Hematopoietic multipotent progenitor cell treated with erythropoietin and hydrocortisone succinate and interleukin-3 and kit ligand, for 15 days (in vitro differentiated cells): Measurements from ENCODE around the gene P2RX5.
"Not testable (repeated sequence)": the region's sequence is repeated elsewhere in the genome, so short reads cannot be mapped to it uniquely, and the experiment has no call there.

Source experiments
- DNase-seq: peaks from one replicate; pipeline ENCODE4 v3.0.0-alpha.2; 2015; ENCODE audit warnings: low spot score

P2RX5 gene

GRCh38 chr17:3712811-3713463 lies 17.0 kb upstream of the P2RX5 start:
- no peak for DNase-seq

DNA sequence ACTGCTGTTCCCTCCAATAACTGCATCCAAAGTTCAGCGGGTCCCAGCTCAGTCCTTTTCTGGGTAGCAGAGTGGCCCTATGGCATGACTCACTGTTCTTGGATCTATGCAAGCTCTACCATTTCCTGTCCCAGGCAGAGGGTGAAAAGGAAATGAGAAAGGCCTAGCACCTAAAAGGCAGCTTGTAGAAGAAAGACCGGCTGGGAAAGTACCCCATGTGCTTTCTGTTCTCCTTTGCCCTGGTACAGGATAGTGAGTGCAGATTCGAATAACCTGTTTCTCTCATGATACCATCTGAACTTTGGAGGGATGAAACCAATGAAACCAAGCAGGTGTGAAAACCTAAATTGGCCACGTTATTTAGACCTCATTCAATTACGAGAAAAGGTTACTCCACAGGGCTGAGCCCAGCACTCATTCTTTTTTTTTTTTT lies 15.0 kb upstream of the P2RX5 start:
- DNase-seq, result no peak

GRCh38 chr17:3708366-3708765 lies 12.4 kb upstream of the P2RX5 start:
- no peak for DNase-seq

GRCh38 chr17:3705718-3705984 lies 9.7 kb upstream of the P2RX5 start:
- DNase-seq, result not testable (repeated sequence)

GRCh38 chr17:3704931-3705717 lies 9.2 kb upstream of the P2RX5 start:
- no peak for DNase-seq

DNA sequence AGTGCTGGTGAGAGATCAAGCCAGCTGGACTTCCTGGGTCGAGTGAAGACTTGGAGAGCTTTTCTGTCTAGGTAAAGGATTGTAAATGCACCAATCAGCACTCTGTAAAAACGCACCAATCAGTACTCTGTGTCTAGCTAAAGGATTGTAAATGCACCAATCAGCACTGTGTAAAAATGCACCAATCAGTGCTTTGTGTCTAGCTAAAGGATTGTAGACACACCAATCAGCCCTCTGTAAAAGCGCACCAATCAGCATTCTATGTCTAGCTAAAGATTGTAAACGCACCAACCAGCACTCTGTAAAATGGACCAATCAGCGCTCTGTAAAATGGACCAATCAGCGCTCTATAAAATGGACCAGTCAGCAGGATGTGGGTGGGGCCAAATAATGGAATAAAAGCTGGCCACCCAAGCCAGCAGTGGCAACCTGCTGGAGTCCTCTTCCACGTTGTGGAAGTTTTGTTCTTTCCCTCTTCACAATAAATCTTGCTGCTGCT lies 6.1 kb upstream of the P2RX5 start:
- DNase-seq, result not testable (repeated sequence)

- no peak for DNase-seq
These were observed 4.0 kb upstream of the P2RX5 start for GRCh38 chr17:3699951-3700350.

DNA sequence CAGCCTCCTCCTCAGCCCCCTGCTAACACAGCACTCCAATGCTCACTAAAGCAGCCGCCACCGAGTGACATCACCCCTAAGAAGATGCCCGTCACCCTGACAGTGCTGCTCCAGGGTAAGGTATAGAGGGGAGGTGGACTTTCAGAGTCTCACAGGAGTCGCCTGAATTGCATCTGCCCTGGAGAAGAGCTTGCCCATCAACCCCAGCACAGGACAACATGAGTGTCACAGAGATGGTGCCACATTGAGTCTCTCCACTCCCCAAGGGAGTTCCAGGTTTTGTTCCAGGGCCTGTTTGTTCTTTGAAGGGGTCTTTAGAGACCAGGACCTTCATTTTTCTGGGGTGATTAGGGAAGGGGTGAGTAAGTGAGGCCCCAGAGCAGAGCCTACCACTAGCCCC lies 2.2 kb upstream of the P2RX5 start:
- no peak for DNase-seq

DNA sequence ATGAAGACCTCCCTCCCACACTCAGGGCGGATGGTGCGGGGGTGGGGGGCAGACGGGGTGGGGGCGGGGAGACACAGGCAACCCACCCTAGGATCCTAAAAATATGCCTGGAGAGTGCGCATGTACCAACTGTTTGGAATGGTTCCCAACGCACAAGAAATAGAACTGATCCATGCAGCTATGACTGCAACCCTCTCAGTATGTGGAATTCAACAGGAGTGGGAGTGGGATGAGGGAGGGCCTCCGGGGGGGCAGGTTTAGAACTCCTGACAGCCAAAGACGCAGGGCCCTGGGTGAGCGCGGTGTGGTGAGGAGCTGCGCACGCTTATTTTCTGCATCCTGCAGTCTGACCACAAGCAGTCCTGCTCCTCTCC lies 1.1 kb upstream of the P2RX5 start:
- DNase-seq, result no peak

- DNase-seq, result no peak
These were observed 729 bp downstream of the P2RX5 start for GRCh38 chr17:3695129-3695722.

GRCh38 chr17:3693829-3694231 lies 2.1 kb downstream of the P2RX5 start:
- DNase-seq, result no peak

- DNase-seq, result no peak
These were observed 2.8 kb downstream of the P2RX5 start for GRCh38 chr17:3693141-3693540.

- DNase-seq, result no peak
These were observed 3.6 kb downstream of the P2RX5 start for GRCh38 chr17:3692346-3692745.

GRCh38 chr17:3691617-3692067 lies 4.3 kb downstream of the P2RX5 start:
- no peak for DNase-seq

DNA sequence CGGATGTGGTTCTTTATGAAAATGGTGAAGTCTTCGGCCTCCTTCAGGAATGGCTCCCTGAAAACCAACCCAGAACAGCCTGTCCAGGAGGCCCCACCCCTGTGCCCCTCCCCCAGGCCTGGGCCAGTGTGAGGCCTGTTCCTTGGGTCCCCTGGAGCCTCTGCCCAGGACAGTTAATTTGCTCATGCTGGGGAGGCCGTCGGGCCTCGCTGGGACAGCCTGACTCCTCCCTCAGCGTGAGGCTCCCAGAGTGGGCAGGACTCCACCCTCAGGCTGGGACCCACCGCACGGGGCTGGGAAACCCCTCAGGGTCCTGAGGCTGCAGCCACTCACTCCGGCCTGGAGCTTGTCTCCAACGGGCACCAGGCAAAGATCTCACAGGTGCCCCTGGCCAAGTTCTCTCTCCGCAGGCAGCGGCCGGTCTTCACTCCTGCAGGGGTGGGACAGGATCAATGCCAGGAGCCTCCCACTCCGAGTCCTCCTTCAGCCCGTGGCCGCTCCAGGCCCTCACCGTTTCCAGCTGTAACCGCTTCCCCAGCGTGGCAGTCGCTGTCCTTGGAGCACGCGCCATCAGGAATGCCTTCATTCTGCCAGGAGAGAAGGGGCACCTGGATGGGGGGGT lies 5.8 kb downstream of the P2RX5 start:
- DNase-seq, result no peak

DNA sequence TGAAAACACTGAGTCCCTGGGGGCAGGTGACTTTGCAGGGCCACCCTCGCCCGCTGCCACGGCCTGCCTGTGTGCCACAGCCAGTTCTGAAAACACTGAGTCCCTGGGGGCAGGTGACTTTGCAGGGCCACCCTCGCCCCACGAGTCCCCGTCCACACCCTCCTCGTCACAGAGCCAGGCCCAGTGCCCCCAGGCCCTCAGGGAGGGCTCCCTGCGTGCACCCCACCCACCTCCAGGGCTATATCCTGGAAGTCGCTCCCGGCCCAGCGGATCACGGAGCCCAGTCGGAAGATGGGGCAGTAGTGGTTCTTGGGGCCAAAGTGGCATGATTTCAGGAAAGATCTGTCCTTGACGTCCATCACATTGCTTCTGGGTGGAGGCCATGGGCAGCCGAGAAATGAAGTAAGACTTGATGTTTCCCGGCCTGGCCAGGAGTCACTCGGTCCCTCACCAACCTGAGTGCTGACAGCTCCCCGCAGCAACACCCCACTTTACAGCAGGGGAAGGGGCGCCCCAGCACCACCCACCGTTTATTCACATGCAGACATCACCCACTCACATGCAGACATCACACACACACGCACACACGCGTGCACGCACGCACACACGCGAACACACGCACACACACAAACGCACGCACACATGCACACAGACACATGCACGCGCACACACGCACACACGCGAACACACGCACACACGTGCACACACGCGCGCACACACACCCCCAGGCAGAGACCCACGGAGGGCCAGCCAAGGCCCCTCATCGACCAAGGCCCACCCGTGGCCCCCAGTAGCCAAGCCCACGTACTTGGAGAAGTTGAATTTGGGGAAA lies 6.5 kb downstream of the P2RX5 start:
- DNase-seq, result no peak

DNA sequence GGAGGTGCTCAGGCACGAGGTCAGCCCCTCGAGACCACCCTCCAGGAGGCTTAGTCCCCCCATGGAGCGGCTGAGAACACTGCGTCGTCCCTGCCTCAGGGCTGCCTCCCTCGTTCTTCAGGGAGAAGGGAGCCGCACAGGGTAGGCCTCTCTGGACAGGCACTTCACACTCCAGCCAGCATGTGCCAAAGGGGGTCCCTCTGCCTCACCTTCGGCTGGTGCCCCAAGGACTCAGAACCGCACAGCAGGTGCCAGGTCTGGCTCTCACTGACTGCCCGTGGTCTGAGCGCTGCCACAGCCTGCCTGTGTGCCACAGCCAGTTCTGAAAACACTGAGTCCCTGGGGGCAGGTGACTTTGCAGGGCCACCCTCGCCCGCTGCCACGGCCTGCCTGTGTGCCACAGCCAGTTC lies 7.1 kb downstream of the P2RX5 start:
- no peak for DNase-seq

DNA sequence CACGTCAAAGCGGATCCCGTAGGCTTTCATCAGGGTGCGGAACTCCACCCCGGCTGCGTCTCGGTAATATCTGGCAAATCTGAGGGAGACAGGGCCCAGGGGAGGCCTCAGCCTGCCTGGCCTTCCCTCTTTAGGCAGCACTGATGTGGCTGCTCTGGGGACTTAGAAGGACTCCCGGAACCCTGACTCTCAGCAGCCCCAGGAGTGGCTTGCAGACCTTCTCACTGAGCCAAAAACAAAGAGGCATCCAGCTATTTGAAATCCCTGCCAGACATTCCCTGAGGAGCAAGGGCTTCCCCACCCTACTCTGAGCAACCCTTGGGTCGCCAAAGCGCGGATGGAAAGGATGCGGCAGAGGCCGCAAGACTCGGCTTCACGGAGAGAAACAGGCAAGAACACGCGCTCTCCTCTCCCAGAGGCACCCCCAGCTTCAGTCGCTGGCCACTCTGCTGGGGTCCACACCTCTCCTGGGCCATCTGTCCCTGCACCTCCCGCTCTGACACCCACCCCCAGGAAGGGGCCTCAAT lies 7.9 kb downstream of the P2RX5 start:
- DNase-seq, result no peak

GRCh38 chr17:3685174-3685573 lies 10.8 kb downstream of the P2RX5 start:
- no peak for DNase-seq

DNA sequence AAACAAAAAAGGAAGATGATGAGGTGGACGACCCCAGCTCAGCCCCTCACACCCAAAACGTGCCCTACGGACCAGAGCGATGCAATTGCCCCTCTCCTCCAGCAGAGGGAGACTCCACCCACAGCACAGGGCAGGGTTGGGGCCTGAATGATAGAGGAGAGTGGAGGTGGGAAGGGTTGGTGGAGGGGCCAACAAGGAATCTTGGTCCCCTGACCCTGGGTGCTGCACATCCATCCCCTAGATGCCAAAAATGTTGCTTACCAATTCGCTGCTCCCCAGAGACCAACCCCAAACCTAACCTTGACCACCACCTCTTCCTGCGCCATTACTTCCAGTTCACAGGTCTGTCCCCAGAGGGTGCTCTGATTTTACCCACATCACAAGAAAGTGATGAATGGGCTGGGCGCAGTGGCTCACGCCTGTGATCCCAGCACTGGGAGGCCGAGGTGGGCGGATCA lies 12.9 kb downstream of the P2RX5 start:
- DNase-seq, result peak; percentile 61

- no peak for DNase-seq
These were observed 13.9 kb downstream of the P2RX5 start for GRCh38 chr17:3682033-3682432.

GRCh38 chr17:3681565-3681964 lies 14.4 kb downstream of the P2RX5 start:
- DNase-seq, result no peak
